Stimulated activated CD8-positive, alpha-beta memory T cell treated with anti-CD3 and anti-CD28 coated beads, Interleukin-15, amount 100 ng/mL, for 24 hours (primary cell): Measurements from ENCODE around the gene PREX1.
"Not testable (repeated sequence)": the region's sequence is repeated elsewhere in the genome, so short reads cannot be mapped to it uniquely, and the experiment has no call there.

Experiments
- DNase-seq: peaks from one replicate; pipeline ENCODE4 v3.0.0-alpha.2; 2020; ENCODE audit warnings: low read depth

Gene PREX1

DNA sequence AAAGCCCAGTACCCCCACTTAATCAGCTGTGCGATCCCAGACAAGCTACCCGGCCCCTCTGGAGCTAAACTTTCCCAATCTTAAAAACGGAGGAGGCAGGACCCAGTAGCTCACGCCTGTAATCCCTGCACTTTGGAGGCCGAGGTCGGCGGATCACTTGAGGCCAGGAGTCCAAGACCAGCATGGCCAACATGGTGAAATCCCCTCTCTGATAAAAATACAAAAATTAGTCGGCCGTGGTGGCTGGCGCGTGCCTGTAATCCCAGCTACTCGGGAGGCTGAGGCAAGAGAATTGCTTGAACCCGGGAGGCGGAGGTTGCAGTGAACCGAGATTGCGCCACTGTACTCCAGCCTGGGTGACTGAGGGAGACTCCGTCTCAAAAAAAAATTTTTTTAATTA lies 1.3 kb downstream of the PREX1 start:
- not testable (repeated sequence) for DNase-seq

DNA sequence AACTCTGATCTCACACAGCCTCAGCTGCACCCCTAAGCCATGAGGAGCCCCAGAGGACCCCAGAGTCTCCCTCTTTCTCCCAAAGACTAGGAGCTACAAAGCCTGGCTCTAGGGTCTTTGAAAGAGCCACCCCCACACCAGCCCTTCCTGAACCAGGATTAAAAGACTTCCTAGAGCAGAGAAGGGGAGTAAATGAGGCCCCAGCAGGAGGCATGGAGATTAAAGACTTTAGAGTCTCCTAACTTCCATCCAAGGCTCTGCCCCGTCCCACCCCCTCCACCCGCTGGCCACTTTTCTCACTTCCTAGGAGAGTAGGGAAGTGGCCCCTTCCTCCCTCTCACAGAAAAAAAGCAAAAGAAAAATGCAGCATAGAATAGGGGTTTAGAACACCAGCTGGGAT lies 1.7 kb downstream of the PREX1 start:
- DNase-seq, result no peak

DNA sequence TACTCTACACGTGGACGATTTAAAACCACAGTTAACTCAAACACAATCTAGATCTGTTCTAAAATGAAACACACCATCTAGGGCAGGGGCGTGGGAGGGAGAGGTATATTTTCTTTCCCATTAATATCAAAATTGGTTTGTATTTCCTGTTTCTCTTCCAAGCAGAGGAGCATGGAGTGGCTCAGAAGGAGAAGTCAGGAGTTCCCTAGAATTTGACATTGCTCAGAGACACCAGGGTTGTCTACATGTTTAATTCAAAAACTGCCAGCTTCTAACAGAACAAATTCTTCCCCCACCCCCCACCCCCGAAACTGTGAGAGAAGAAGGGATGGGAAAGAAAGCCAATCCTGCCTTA lies 2.3 kb downstream of the PREX1 start:
- no peak for DNase-seq

DNA sequence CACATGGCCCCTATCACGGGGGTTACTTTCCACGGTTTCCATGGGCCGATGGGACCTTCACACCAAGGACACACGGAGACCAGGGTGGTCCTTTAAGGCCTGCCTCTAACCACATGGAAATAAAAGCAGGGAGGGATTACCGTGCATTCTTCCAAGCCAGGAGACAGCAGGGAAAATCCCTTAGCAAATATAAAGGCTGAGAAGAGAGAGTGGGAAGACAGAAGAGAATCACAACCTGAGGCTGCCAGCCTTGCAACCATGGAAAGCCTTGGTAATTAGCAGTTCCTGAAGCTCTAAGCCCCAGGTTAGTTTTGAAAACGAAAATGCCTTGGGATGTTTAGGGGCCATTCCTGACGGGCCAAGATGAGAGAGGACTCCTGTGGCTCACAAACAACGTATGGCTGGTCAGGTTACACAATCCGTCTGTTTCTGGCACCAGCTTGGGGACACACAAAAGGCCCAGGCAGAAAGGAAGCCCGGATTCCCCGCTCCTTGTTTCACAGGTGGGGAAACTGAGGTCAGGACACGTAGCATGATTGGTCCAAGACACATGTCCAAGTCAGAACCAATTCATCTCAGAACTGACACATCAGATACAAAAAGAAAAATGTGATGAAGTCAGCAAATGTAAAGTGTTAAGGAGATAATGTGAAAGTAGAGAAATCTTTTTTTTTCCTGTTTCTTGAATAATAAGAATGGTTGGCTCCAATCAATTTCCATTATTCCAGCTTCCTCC lies 2.8 kb downstream of the PREX1 start:
- DNase-seq, result no peak

DNA sequence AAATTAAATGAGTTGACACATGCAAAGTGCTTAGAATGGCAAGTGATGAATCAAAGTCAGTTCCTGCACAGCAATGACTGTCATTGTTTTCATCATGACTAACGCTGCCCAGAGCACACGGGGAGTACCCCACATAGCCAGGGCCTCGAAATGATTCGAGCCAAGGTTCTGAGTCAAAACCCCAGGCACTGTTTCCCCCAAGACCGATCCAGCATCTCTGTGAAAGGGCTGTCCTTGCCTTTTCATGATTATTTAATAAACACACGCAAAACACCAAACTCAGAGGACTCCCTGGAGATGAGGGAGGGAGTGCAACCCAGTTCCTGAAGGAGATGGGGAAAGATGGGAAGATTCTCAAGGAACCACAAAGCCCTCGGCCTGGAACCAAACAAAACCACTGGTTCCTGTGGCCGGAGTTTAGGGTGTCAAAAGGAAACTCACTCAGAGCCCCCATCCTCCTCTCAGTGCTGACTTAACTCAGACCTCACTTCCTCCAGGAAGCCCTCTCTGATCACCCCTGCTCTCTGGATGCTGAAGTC lies 3.8 kb downstream of the PREX1 start:
- DNase-seq, result no peak

DNA sequence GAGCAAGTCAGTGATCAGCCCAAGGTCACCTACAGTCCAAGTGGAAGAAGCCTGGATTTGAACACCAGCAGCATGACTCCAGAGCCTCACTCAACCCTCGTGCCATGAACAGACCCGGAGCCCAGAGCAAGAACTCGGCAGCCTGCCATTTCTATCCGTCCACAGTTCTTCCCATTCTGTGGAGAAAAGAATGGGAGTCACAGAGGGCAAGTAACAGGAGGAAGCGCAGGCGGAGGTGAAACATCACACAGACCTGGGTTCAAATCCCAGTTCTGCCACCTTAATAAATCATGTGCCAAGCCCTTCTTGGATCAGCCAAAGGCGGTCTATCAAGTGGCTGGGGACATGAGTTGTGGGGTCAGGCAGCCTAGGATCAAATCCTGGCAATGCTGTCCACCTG lies 4.3 kb downstream of the PREX1 start:
- no peak for DNase-seq

DNA sequence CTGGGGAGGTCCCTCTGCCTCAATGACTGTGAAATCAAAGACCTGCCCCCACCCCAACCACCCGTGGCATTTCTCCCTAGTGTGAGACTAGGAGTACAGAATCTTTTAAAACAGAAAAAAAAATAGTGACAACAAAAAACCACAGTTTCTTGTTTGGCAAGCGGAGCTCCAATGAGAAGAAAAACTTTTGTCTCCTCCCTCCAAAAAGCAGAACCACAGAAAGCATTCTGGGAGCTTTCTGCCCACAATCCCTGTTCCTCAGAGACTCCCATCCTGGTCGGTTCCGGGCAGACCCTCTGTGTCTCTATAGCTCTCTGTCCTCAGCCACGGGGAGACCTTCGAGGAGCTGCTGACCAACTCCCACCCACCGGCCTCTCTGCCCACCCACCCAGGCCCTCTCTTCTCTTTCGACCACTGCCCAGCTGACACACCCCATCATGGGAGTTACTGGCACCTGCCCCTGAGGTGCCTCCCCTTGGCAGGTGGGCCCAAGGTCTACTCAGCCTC lies 4.9 kb downstream of the PREX1 start:
- no peak for DNase-seq

DNA sequence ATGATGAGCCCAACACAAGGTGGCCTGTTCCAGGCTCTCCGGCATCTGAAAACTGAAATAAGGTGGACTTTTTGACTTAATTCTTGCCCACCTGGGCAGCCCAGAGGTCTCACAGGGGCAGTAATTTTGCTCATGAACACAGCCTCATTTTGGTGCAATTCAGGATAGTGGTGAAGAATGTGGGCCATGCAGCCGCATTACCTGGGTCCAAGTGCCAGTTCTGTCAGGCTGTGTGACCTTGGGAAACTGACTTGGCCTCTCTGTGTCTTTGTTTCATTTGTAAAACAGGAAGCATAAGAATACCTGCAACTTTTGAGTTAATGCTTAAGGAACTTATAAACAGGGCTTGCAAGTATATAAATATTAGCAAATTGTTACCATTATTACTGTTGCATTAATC lies 5.6 kb downstream of the PREX1 start:
- no peak for DNase-seq

DNA sequence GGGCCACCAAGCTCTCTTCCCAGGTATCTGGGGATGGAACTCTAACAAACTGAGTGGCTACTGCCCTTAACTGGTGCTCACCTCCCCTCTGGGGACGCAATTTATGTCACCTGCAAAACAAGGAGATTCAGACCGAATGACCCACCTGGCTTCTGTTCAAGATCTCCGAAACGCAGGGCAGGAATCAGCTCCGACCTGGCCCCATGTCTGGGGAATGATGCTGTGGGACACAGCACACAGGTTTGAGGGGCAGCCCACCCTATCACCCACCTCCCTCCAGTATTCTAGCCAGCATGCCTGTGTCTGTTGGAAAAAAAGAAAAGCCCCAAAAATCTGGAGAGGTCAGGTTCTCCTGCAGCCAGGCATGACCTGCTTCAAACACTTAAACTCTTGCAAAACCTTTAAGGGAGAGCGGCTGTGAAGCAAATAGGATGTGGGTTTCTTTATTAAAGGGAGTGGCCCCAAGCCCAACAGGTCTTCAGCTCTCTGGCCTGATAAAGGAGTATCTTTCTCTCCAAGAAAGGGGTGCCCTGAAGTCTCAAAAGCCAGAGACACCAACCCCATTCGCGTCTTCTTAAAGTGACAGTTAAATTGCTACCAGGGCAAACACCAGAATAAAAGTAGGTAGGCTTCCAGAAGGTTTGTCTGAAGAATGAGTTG lies 6.4 kb downstream of the PREX1 start:
- no peak for DNase-seq

DNA sequence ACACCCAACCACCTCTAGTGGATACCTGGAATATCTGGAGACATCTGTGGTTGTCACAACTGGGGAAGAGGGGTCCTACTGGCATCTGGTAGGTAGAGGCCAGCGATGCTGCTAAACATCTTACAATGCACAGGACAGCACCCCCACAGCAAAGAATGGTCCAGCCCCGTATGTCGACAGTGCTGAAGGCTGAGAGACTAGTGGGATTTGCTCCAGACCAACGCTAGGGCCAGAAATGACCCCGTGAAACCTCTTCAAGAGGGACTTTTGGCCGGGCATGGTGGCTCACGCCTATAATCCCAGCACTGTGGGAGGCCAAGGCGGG lies 7.2 kb downstream of the PREX1 start:
- no peak for DNase-seq

DNA sequence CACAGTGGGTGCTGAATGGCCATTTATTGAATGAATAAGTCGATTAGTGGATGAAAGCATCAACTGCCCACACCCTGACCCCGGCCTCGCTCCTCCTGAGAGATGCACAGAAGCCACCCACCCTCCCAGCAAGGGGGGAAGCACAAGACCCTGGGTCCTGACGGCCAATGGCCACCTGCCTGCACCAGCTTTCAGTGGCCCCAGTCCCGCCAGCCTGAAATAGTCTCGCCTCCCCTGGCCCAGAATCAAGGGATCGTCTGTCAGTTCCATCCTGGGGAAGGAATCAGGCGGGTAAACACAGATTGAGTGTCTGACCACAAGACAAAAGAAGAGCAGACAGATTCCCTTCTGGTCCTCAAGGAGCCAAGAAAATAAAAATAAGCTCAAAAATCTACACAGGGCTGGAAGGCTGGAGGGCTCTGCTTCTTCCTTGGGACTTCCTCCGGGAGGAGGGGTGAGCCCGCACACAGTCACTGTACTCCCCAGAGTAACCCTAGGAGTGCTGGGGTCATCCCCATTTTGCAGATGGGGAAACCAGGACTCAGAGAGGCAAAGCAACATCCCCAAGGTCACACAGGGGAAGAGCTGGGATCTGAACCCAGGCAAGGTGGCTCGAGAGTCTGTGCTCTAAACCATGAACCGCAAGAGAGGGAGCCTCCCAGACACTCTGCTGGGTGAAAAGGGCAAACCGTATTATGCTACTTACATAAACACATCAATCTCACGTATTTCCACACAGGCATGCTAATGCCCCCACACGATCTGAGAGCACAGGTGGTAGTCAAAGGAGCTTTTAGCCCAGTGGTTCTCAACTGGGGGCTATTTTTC lies 7.8 kb downstream of the PREX1 start:
- DNase-seq, result no peak

DNA sequence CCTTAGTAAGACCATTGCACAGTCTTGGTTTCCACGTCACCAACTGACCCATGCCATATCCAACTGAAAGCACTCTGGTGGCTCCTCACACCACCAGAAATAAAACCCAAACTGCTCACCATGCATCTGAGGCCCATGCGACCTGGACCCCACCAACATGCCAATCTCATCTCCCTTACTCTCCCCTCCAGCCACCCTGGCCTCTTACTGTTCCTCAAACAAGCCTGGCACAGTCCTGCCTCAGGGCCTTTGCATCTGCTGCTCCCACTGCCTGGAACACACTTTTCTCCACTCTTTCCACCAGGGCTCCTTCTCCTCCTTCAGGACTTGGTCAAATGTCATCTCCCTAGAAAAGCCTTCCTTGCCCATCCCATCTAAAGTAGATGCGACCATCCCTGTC lies 8.7 kb downstream of the PREX1 start:
- DNase-seq, result no peak

DNA sequence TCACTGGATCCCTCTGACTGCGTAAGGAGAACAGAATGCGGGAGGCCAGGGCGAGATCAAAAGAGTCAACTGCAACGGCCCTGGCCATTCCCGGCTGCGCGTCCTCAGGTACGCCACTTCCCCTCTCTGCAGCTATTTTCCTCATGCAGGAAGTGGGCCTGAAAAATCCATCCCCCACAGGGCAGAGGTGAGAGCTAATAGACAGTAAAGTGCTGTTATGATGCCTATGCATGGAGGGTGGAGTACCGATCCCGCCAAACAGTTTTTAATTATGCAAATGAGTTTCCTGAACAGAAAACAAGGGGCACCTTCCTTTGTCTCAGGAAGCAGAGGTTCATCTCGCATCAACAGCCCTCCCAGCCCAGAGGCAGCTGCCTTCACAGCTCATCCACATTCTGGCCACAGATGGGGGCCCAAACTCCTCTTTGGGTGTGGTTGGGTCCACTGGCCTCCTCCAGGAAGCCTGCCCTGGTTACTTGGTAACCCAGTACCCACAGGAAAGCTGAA lies 9.3 kb downstream of the PREX1 start:
- DNase-seq, result no peak

DNA sequence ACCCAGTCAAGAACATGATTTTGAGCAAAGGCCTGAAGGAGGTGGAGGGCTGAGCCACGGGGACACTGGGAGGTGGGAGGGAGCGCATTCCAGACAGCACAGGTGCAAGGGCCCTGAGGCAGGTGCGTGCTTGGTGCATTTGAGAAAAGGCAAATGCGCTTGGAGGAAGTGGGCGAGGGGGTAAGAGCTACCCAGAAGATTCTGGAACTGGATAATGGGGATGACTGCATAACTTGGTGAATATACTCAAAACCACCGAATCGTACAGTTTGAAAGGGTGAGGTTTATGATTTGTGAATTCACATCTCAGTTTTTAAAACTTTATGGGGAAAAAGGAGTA lies 9.8 kb downstream of the PREX1 start:
- DNase-seq, result no peak

DNA sequence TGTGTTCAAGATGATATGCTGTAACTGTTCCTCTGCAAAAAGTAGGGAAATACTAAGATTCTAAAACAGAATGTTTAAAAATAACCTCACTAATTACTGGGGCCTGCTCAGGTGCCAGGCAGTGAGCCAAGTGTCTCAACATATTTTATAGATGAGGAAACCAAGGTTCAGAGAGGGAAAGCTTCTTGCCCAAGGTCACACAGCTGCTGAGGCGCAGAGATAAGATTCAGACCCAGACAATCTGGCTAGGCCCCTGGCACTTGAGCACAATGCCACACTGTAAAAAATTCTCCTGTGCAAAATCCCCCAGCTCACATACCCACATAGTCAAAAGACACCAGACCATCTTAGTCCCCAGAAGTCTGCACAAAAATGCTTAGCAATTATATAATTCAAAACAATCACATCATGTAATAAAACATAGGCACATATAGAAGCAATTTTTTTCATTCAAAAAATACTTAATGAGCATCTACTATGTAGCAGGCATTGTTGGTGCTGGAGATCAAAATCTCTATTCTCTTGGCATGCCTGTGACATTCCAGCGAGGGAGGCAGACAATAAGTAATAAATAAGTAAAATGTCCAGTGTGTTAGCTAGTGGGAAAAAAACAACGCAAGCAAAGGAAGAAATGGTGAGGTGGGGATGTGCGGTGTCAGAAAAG lies 10.3 kb downstream of the PREX1 start:
- no peak for DNase-seq

DNA sequence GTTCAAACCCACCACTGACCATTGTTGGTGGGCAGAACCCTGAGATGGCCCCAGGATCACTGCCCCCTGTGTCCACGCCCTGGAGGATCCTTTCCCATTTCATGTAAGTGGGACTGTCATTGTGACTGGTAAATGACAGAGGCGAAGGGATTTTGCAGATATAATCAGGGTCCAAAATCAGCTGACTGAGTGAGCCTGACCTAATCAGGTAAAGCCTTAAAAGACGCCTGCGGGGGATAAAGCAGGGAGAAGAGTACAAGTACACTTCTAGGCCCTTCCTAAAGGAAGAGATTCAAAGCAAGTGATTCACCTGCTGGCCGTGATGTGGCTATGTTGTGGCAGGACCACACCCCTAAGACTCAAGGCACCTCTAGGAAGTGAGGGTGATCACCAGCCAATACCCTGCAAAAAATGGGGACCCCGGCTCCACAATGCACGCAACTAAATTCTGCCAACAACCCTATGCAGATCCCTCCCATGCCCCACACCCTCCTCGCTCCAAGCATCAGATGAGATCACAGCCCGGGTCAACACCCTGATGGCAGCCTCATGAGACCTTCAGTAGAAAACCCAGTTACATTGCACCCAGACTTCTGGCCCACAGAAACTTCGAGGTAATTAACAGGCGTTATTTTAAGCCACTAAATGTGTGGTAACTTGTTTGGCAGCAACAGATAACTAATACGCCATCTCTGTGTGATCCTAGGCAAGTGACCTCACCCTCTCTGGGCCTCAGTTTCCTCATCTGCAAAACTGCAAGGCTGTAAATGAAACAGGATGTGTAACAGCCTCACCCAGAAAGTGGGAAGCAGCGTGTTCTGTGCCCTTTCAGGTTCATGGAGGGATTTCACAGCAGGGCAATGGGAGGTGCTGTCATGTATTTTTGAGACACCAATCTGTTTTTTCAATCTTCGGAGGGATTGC lies 11.3 kb downstream of the PREX1 start:
- DNase-seq, result no peak

DNA sequence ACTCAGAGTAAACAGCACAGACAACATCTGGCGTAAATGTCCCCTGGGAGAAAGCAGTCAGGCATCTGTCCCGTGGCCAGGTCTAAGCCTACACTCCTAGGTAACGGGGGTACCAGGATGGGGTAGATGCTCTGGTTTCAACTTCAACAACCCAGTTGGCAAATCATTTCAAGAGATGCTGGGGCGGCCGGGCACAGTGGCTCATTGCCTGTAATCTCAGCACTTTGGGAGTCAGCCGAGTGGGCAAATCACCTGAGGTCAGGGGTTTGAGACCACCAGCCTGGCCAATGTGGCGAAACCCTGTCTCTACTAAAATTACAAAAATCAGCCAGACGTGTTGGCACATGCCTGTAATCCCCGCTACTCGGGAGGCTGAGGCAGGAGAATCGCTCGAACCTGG lies 12.3 kb downstream of the PREX1 start:
- no peak for DNase-seq

DNA sequence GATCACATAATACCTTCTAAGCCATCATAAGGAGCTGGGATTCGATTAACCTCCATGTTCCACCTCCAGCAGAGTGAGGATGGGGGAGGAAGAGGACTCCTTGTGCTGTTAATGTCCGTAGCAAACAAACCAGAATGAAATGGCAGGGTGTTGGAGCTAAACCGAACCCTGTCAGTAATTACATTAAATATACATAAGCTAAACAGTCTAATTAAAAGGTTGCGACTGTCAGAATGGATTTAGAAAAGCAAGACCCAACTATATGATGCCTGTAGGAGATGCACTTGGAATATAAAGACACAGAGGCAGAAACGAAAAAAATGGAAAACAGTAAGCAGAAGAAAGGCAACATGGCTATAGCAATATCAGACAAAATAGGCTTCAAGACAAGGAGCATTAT lies 13.2 kb downstream of the PREX1 start:
- DNase-seq, result no peak

DNA sequence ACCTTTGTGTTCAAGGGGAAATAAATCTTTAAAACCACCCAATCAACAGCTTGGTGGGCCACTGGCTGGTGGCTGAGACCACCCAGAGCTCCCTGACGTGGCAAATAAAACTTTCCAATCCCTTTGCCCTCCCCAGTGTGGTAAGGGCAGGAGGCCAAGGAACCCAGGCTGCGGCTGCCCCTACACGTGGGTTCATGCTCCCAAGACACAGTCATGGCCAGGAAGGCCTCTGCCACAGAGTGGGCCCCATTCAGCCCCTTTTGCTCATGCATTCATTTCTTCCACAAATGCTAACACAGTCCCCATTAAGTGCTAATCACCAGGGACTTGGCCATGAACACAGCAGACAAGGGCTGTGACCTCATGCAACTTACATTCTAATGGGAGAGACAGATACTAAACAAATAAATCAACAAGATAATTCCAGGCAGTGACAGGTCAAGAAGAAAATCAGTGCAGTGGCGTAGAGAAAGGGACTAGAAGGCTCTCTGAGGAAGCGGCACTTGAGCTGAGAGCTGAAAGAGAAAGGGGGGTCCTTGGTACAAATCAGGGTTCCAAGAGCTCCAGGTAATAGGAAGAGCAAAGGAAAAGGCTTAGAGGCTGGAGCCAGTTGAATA lies 13.8 kb downstream of the PREX1 start:
- DNase-seq, result no peak

DNA sequence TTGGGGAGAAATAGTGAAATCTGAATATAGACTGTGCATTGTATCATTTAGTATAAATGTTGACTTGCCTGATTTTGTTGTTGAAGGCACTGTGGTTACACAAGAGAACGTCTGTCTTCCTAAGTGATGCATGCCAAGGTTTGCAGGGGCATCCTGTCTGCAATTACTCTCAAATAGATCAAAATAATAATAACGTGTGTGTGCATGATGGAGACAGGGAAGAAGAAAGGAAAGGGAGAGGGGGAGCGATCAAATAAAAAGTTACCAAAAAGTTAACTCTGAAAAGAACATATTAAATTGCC lies 14.4 kb downstream of the PREX1 start:
- no peak for DNase-seq
